ENCODE results near the gene FBXO10.
"Not testable (repeated sequence)": the region's sequence is repeated elsewhere in the genome, so short reads cannot be mapped to it uniquely, and the experiment has no call there.

The FBXO10 gene, protein sequence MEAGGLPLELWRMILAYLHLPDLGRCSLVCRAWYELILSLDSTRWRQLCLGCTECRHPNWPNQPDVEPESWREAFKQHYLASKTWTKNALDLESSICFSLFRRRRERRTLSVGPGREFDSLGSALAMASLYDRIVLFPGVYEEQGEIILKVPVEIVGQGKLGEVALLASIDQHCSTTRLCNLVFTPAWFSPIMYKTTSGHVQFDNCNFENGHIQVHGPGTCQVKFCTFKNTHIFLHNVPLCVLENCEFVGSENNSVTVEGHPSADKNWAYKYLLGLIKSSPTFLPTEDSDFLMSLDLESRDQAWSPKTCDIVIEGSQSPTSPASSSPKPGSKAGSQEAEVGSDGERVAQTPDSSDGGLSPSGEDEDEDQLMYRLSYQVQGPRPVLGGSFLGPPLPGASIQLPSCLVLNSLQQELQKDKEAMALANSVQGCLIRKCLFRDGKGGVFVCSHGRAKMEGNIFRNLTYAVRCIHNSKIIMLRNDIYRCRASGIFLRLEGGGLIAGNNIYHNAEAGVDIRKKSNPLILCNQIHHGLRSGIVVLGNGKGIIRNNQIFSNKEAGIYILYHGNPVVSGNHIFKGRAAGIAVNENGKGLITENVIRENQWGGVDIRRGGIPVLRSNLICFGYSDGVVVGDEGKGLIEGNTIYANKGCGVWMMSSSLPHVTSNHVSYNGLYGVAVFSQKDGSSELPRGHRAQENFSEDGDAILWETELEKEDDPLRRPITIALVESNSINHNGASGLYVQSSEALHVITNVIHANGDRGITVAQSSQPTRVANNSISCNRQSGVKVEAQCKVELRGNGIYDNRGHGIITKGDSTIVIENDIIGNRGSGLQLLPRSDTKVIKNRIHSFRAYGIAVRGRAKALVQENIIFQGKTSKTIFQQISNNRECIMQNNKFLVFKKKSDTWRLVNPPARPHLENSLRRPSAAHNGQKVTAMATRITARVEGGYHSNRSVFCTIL

GRCh38 chr9:37575921-37576721, at the start of gene FBXO10:
FBXO10 (minus strand) TSS chr9:37576380; CDS start chr9:37541768, 34,612 bp downstream.
- peak; percentile 52 to 64 for DNase-seq

GRCh38 chr9:37625758-37626147, 49.6 kb upstream of the FBXO10 start:
- no peak for DNase-seq

DNA sequence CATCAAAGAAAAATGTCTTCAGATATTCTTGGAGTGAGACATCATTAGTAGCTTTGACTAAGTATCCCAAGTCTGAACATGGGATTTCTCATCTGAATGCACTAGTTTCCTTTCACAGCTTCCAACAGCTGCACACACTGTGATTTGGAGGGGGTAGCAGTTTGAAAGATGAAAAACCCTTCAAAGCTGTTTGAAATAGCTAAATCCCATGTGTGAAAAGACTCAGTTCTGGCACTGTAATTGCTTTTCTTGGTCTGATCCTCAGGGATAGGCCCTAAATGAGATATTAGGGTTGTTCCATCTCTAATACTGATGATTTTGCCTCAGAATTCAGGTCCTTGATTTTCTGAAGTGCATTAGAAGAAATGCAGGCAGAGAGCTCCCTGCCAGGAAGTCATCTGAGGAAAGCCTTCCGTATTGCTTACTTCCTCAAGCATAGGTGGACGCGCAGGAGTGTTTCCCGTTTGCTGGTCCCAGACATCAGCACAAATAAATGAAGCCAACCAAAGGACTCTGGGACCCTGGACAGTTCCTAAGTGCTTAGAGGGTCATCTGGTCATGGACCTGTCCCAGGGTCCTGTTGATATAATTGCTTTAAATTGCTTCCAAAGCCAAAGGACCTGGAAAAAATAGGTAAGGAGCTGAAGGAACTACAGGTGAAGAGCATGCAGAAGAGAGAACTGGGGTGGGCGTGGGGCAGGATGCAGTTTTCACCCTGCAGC, 49.0 kb upstream of the FBXO10 start:
- DNase-seq, result no peak

DNA sequence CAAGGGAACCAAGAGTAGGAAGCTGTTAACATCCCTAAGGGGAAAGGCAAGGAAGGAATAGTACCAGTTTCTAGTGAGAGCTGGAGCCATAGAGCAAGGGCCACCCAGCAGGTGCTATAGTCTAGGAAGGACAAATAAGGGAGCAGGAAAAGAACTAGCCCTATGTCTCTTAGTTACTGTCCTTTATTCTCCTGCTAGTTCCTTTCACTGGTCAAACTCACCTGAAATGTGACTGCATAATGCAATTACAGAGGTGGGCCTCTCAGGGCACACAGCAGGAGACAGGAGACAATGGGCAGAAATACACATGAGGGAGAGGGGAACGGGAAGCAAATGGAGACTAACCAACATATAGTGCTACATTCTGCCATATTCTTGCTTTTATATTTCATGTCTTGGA, 47.9 kb upstream of the FBXO10 start:
- no peak for DNase-seq

- DNase-seq, result no peak
These were observed 47.1 kb upstream of the FBXO10 start for GRCh38 chr9:37623267-37623666.

- DNase-seq, result no peak
These were observed 46.3 kb upstream of the FBXO10 start for GRCh38 chr9:37622462-37622861.

DNA sequence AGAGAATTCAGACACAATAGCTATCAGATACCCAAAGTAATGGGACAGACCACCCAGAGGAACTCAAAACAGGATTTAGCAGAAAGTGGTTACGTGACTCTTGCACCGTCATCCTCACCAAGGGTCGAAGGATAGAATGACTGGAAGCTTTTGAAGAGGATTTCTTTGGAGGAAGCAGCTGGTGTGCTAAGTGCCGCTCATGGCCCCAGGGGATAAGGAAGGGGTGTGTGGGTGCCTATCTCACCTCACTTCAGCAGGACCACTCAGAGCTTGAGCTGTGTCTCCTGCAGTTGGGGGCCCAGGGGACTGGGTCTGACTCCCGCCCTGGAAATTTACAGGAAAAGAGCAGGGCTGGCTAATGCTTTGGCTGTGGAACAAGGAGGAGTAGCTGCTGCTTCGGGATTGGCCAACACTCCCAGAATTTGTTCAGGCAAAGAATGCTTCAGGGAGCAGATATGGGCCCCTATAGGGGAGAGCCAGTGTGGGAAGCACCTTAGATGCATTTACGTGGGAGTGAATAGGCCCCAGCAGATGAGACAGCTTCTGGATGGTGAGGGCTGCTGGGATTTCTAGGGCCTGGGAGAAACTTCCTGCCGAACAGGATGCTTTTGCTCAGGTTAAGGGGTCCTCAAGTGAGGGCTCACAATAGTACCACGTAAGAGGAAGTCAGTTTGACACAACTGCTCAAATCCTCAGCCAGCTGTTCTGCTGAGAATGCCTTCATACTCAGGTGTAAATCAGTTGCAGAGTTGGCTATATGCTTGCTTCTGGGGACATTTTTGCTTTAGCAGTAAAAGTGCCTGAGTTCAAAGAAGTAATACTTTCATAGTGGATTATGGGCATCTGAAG, 45.3 kb upstream of the FBXO10 start:
- no peak for DNase-seq

DNA sequence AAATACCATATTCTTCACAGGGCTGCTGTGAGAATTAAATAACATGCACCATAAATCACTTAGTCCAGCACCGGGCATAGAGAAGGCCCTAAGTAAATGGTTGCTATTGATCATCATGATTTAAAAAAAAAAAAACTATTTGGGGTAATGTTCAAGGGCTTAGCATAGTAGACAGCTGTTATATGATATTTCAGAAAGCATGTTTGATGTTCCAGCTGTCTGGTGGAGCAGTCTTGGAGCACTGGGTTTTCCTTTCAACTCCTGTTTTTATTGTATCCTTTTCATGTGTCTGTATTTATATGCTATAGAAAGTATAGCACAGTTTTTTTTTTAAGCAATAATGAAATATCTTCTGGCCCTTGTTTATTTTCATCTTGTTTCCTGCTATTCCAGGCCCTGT, 44.2 kb upstream of the FBXO10 start:
- no peak for DNase-seq

DNA sequence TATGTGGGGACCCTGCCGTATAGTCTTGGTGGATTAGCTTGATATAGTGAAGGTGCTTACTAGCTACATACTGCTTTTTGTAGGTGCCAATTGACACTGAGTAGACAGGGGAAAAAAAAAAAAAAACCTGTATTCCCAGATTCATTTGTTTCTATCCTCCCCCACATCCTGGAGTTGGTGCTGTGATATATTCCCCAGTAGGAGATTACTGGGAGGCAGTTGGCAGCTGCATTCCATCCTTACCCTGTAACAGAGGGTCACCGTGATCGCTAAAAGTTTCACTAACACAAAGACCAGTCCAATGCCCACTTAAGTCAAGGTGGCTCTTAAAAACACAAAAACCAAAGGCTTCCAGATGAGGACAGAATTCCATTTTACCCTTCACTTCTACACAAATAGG, 43.6 kb upstream of the FBXO10 start:
- no peak for DNase-seq

DNA sequence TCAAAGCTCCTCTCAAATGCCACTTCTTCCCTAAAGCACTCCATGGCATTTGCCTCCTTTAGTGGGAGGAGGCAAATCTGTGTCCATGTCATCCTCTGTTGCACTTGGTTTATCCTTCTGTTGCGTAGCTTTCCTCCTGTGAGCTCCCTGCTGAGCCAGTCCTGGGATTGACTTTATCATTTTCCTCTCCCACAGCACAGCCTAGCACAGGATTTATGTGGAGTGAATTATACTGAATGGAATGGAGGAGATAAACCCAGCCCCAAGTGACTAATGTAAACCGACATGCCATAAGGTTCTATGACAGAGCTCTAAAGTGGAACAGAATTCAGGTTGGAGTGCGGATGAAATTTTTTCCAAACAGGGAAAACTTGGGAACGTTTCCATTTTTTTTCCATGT, 42.6 kb upstream of the FBXO10 start:
- no peak for DNase-seq

- no peak for DNase-seq
These were observed 41.7 kb upstream of the FBXO10 start for GRCh38 chr9:37617832-37618231.

- no peak for DNase-seq
These were observed 41.0 kb upstream of the FBXO10 start for GRCh38 chr9:37617161-37617560.

GRCh38 chr9:37611961-37612360, 35.8 kb upstream of the FBXO10 start:
- DNase-seq, result no peak

GRCh38 chr9:37611014-37611413, 34.8 kb upstream of the FBXO10 start:
- DNase-seq, result no peak

DNA sequence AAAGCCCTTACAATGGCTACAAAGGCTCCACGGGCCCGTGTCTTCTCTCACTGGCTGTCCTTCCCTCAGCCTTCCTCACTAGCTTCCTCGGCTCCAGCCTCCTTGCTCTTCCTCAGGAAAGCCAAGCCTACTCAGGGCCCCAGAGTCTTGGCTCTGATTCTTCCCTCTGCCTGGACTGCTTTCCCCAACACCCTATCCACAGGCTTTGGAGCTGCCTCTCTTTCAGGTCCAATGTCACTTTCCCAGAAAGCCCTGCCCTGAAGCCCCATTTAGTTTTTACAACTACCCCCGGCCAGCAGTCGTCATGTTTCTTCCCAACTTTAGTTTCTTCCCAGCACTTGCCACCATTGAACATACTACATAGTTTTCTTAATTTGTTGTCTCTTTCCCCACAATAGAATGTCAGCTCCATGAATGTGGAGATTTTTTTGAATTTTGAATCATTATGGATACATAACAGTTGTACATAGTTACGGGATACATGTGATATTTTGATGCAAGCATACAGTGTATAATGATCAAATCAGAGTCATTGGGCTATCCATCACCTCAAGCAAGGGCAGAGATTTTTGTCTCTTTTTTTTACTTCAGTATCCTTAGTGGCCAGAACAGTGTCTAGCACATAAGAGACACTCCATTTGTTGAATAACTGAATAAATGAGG, 33.7 kb upstream of the FBXO10 start:
- no peak for DNase-seq

GRCh38 chr9:37608250-37608649, 32.1 kb upstream of the FBXO10 start:
- no peak for DNase-seq

DNA sequence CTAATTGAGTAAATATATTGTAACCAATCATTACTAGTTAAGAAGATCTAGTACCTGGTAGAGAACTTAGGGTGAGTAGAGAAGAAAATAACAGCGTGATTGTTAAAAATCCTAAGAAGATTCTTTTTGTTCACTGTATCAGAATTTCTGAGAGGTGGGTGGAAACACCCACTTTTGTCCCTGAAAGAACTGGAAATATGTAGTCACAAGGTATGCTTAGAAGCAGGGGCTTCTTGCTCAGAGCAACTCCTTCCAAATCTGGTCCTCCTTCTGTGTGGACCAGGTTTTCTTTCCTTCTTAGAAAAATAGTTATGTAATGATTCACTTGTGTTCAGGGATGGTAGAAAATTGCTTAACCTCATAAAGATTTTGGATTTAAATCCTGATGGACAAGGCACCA, 28.1 kb upstream of the FBXO10 start:
- DNase-seq, result no peak

DNA sequence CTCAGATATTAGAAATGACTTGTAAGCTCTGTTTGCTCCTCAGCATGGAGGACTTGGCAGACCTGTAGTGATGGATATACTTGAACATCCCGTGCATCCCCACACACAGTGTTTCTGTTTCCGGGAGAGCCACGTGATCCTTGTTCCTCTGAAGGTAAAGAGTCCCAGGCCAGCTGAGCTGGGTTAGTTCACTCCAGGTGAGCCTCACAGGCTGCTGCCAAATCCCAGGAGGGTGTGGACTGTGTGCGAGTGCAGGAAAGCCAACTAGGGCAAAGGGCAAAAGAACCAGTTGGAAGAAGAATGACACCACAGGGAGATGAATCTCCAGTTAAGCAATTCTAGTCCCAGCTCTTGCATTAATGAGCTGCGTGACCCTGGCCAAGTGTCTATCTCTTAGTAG, 26.6 kb upstream of the FBXO10 start:
- no peak for DNase-seq

GRCh38 chr9:37602061-37602460, 25.9 kb upstream of the FBXO10 start:
- not testable (repeated sequence) for DNase-seq

DNA sequence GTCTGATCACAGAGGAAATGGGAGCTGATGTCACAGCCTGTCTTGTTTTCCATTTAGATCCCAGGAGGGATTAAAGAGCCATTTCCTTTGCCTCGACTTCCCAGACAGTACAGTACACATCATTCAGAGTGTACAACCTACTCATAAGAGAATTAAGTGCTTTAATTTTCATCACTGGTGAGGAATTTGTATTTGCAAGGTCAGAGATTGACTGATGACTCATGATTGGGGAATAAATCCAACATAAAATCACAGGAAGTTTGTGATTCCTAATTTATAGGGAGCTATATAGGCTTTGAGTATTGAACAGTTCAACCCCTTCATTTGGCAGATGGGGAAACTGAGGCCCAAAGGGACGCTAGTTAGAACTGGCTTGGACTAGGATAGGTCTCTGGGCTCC, 20.3 kb upstream of the FBXO10 start:
- DNase-seq, result no peak

All from inflammatory macrophage treated with lipopolysaccharide for 1 hour (primary cell).